DMS53 treated with DMSO at 0.1 percent for 48 hours (cell line): ENCODE measurements around the gene KPNA6.
"Not testable (repeated sequence)": the region's sequence is repeated elsewhere in the genome, so short reads cannot be mapped to it uniquely, and the experiment has no call there.

Experiments used
- DNase-seq: peaks from one replicate; lab custom pipeline; 2025; ENCODE audit not compliant: unreplicated experiment; lab: John Stamatoyannopoulos, UW

The KPNA6 gene

DNA sequence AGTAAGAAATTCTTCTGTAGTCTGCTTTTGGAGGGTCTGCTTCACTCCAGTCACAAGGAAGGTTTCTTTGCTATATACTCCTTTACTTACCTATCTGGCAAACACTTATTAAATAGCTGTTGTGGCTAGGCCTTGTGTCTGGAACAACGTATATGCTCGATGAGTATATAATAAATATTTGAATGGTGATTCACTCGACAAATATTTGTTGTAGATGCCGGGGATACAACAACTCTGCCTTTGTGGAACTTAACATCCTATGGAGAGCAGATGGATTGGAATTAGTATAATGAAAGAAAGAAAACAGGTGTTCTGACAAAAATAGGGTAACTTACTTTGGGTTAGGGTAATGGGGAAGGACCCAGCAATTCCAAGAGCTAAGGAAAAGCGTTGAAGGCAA is 31.1 kb downstream of the KPNA6 start:
- DNase-seq: peak; percentile 78

DNA sequence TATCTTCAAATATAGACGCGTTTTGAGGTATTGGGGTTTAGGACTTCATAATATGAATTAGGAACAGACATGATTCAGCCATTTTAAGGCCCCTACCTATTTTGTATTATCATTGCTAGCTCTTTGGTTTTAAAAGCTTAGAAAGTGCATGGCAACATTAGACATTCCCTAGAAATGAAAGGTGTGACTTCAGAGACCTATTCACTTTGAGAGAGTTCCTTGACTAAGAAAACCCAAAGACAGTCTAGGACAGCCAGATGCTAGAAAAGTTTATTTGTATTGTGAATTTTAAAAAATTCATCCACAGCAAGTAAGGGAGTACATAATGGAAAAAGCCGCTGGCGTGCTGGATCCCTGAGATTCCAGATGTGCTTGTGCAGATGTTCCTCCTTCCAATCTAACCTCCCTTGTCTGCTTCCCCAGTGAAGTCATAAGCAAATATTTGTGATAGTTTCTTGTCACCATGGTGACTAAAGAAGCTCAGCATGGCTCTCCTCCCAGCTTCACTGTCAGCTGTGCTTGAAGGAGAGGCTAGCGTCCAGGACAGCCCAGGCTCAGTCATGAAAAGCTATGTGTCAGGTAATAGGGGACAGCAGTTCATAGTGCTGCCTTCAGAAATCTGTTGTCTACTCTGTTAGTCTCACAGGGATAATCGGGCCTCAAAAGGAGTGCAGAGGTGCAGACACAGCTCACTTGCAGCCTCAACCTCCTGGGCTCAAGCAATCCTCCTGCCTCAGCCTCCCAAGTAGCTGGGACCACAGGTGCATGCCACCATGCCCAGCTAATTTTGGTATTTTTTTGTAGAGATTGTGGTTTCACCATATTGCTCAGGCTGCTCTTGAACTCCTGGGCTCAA is 34.8 kb downstream of the KPNA6 start:
- DNase-seq: peak; percentile 86

DNA sequence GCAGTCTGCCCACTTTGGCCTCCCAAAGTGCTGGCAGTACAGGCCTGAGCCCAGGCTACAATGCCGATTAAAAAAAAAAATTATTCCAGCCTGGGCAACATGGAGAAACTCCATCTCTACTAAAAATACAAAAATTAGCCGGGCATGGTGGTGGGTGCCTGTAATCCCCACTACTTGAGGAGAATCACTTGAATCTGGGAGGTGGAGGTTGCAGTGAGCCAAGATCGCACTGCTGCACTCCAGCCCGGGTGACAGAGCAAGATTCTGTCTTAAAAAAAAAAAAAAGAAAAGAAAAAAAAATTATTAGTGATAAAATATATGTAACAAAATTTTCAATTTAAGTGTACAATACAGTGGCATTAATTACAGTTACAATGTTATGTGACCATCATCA is 35.4 kb downstream of the KPNA6 start:
- not testable (repeated sequence) for DNase-seq

DNA sequence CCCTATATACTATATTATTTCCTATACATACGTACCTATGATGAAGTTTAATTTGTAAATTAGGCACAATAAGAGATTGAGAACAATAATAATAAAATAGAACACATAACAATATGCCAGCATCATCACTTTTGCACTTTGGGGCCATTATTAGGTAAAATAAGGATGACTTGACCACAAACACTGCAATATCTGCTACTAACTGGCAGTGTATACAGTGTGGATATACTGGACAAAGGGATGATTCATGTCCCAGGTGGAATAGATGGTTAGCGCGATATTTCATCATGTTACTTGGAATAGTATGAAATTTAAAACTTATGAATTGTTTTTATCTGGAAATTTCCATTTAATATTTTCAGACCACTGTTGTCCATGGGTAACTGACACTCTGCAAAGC is 36.2 kb downstream of the KPNA6 start:
- no peak for DNase-seq

DNA sequence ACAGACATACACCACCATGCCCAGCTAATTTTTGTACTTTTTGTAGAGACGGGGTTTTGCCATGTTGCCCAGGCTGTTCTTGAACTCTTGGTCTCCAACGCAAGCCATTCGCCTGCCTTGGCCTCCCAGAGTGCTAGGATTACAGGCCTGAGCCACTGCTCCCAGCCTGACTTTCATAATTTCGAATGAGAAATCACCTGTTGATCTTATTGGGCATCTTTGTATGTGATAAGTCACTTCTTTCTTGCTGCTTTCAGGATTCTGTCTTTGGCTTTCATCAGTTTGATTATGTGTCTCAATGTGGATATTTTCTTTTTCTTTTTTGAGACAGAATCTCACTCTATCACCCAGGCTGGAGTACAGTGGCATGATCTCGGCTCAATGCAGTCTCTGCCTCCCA is 39.9 kb downstream of the KPNA6 start:
- not testable (repeated sequence) for DNase-seq

DNA sequence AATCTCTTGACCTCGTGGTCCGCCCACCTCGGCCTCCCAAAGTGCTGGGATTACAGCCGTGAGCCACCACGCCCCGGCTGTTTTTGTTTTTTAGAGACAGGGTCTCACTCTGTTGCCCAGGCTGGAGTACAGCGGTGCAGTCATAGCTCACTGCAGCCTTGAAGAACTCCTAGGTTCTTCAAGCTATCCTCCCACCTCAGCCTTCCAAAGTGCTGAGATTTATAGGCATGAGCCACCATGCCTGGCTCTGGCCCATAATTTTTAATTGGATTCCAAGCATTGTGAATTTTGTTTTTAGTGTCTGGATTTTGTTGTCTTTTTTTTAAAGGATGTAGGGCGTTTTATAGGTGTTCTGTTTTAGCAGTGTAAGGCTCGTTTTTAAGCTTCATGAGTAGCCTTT is 43.0 kb downstream of the KPNA6 start:
- no peak for DNase-seq

DNA sequence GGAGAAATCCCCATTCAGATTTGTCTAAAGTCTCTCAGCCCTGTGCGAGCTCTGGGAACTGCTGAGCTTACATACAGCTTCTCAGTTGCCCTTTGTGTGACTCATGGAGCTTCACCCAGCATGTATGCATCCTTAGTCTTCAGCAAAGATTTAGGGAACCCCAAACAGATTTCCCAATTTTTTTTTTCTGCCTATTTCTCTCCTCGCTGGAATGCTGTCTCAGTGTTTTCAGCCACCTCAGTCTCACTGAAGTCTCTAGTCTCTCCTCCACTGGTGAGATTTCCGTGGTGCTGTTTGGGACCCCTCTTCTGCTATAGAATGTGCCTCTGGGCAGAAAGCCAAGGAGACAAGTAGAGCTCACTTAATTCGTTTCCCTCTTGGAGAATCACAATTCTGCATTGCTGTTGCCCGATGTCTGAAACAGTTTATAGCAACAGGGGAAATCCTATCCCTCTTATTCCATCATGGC is 43.5 kb downstream of the KPNA6 start:
- no peak for DNase-seq

DNA sequence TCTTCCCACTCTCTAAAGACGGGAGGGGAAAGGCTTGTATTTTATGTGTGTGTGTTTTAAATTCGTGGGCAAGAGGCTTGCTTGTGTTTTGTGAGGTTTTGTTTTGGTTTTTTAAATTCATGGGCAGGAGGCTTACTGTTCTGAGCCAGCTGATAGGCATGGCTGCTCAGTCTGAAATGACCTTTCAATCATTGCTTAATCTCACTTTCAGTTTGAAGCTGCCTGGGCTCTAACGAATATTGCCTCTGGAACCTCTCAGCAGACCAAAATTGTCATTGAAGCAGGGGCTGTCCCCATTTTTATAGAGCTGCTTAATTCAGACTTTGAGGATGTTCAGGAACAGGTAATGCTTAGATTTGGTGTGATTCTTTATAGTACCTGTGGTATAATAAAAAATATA is 51.3 kb downstream of the KPNA6 start:
- DNase-seq: no peak

DNA sequence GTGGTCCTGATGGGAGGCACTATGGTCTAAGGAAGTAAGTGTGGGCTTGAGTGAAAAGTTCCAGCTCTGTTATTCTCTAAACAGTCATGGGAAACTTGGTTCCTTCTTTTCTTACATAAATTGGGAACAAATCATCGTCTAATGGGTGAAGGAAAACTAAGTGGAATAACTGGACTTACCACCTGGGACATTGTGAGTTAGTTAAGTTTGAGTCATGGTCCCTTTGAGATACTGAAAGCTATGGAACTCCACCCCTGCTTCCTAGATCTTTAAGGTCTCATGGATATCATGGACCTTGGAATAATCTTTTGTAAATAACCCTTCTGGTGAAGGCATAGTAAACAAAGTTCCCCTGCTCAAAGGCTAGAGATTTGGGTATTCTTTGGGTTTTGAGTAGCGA is 55.5 kb downstream of the KPNA6 start:
- no peak for DNase-seq

DNA sequence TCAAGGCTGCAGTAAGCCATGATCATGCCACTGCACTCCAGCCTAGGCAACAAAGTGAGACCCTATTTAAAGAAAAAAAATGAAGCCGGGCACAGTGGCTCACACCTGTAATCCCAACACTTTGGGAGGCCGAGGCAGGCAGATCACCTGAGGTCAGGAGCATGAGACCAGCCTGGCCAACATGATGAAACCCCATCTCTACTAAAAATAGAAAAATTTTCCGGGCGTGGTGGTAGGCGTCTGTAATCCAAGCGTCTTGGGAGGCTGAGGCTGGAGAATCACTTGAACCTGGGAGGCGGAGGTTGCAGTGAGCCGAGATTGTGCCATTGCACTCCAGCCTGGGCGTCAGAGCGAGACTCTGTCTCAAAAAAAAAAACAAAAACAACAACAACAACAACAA is 57.8 kb downstream of the KPNA6 start:
- DNase-seq: not testable (repeated sequence)

DNA sequence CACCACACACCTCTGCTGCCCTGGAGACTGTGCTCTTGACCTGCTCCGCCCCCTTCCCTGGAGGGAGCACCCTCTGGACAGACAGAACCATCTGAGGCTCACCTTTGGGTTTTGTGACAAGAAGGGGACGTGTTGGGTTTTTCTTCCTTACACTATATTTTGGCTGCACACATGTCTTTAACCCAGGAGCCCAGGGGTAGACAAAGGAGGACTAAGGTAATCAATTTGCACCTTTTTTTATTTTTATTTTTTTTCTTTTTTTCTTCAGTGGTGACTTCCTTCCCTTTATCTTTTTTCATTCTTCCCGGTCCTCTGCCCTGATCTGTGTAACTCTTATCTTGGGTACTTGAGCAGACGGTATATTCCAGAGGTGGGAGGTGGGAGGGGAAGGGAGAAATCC is 63.1 kb downstream of the KPNA6 start:
- no peak for DNase-seq

DNA sequence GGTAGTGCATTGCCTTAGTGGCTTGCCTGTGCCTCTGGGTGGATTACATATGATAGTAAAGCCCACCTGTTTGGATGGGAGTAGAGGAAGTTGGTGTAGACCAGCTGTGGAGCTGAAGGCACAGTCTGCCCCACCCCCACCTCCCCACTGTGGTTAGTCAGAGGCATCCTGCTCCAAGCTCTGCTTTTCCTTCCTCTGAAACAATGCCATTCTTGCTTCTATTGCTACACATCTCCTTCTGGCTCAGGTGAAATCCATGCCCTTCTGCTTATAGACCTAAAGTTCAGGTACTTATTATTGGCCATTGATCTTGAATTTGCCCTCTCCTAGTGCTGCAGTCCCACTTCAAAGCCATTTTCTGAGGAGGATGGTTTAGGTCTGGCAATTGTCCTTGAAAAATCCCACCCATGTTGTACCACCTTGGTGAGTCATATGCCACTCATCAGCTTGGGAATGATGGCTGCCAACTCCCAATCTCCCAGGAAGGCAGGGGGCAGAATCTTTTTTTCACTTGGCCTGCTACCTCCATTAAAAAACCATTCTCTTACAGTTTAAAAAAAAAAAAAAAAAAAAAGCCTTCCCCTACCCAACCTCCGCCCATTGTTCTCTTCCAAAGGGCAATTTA is 64.9 kb downstream of the KPNA6 start:
- DNase-seq: no peak

DNA sequence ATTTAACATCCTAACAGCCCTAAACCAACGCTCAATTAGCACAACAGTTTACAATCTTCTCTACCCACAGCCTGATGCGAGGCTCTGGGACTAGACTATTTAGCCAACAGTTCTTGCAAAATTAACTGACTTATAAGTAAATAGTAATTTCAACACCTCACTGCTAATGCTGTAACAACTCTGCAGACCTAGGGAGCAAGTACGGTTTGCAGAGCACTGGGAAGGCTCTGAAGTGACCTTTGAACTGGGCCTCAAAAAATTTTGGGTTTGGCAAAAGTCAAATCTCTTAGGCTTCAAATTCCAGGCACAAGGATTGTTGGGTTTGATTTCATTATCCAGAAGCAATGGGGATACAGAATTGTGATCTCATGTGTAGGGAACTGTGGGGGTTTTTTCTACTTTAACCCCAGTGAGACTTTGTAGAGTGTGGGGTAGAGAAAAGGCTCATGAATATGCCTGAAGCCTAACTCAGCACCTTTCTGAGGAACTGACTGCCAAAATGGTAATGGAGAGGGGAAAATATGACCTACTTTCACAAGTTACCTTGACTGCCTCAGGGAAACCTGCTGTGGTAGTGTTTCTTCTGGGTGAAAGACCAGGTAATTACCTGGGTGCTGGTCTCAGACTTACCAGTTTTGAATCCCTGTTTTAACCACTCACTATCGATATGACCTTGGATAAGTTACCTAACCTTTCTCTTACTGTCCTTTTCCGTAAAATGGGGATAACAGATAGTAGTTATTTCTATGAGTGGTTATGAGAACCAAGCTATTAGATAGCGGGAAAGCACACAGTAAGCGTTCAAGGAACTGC is 70.7 kb downstream of the KPNA6 start:
- DNase-seq: no peak

DNA sequence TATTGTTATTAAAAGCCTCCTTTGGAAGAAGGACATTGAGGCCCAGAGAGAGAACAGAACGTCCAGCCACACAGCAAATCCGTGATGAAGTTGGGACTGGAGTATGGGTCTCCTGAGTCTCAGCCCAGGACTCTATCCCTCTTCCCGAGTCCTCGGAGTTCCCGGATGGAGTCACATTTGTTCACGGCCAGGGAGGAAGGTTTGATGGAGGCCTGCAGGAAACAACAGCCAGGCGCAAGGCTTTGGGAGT is 71.3 kb downstream of the KPNA6 start:
- DNase-seq: no peak

DNA sequence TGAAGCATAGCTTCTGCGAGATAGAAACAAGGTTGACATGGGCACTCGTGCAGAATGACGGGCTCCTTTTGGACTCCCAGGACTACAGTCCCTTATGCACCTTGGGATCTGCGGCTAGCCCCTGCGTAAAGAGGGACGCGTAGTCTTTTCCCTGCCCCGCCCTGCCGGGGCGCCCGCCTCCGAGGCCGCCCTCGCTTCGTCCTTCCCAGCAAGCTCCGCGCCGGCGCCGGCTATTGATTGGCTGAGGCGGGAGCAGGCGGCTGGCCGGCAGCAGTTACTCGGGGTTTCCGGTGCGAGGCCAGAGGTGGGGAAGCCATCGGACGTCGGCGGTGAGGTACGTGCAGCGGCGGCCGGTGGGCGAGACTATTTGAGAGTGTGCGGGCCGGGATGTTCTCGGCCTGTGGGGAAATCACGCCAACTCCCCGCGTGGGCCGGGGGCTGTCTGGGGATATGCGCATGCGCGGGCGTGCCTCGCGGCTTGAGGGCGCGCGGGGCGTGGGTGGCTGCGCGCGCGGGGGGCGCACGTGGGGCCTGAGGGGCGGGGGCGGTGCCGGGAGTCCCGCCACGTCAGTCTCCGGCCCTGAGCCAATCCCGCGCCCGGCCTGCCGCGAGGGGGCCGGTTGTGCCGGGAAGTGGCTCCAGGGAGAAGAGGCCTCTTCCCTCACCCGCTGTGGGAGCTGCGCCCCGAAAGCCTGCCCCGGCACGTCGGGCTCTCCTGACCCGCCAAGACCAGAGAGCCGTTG is 71.8 kb downstream of the KPNA6 start, which contains the start of gene TXLNA:
TXLNA (plus strand) TSS at position 233 of the 743 bp plus-strand sequence. CDS start 671 bp downstream, outside the sequence.
- DNase-seq: peak; percentile 87

DNA sequence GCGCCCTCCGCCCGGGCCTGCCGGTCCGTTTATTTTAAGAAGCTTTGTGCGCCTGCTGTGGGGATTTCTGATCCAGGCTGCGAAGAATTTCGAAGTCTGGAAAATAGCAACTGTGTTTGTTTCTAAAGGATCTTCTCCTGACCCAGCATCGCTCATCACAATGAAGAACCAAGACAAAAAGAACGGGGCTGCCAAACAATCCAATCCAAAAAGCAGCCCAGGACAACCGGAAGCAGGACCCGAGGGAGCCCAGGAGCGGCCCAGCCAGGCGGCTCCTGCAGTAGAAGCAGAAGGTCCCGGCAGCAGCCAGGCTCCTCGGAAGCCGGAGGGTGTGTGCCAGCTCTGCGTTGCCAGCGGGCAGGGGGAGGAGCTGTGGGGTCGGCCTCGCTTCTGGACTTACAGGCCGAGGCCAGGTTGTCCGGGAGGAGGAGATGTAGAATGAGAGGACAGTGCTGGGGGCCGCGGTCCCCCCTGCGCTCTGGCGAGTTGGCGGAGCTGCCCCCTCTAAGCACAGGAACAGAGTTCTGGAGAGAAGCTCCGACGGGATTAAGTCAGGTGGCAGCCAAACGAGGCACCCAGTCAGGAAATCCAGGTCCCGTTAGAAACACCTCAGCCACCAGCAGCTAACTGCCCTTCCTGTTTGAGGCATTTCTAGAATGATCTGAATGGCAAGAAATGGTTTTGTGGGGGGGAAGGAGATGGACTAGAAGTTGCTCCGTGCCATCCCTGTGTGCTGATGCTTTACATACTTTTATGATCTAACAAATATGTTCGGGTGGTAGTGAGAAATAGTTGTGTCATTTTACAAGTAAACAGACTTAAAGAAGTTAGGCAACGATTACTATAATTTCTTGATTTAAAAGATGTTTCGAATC is 72.6 kb downstream of the KPNA6 start:
- no peak for DNase-seq

DNA sequence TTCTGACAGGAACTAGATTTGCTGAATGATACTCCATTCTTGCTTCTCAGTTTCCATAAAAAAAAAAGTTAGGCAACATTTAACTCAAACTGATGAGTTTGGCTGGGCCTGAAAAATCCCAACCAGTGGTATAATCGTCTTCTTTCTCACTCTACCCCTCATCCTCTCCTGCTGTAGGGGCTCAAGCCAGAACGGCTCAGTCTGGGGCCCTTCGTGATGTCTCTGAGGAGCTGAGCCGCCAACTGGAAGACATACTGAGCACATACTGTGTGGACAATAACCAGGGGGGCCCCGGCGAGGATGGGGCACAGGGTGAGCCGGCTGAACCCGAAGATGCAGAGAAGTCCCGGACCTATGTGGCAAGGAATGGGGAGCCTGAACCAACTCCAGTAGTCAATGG is 73.2 kb downstream of the KPNA6 start:
- DNase-seq: no peak

DNA sequence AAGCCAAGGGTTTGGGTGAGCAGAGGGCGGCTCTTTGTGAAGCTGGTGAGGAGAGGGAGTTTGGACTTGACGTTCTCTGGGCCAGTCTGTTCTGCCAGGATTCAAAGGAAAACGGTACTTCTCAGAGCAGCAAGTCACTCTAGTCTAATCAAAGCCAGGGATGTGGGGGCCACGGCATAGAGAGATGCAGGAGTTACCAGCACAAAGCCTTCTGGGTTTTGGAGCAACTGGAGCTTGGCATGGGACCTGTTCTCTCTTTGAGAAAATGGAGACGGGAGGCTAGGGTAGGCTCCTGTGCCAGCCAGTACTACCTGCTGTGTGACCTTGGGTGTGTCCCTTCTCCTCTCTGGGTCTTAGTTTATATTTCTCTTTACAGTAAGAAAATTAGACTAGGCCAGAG is 73.7 kb downstream of the KPNA6 start:
- no peak for DNase-seq

DNA sequence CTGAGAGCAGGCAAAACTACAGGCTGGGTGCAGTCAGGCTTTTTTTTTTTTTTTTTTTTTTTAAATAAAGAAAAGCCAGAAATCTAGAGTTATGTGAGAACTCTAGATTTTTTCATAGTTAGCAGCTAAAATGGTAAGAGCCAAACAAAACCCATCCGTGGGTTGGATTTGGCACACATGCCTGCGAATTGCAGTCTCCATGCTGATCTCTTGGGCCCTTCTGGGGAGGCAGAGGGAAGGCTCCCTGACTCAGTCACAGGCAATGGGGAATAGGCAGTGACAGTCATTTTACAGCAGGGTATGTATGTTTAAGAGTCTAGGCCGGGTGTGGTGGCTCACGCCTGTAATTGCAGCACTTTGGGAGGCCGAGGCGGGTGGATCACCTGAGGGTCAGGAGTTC is 74.2 kb downstream of the KPNA6 start:
- DNase-seq: no peak

DNA sequence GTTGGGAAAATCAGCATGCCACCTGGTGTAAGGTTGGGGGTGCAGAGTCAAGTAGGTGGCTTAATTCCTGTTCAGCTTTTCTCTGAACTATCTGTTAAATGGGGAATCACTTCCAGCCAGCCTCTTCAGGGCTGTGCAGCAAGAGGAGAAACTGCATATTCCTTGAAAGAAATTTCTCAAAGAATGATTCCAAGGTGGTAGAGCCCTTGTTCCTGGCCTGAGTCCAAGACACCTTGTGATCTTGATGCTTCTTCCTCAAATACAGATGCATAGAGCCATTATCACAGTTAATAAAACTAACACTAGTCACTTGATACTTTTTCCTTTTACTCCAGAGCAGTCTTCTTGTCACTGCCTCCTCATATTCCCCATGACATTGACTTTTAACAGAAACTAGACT is 76.8 kb downstream of the KPNA6 start:
- DNase-seq: no peak
